HCT116 (cell line): ENCODE measurements around the gene MLPH. TPM values are rescaled to one million over a fixed set of nuclear protein-coding genes. Genes with fewer than 3 reads are reported as not detected.

Source experiments
- ATAC-seq: fragments of 200-7000 bp; cut with Tn5 transposase; 2 replicates; pipeline ENCODE4 v1.9.1; 2020; ENCODE audit warnings: mild to moderate bottlenecking, moderate library complexity
- BruUV-seq: library from RNA; stranded (reverse); fragments of 400-500 nt; replicated peaks from 2 replicates; lab custom pipeline; 2021; lab: Mats Ljungman, UMichigan
- CTCF ChIA-PET: fragments of 300-600 bp; sonication (Branson Sonifier 250); formaldehyde crosslinking; loops from one replicate; lab custom pipeline; 2021; ENCODE audit warnings: antibody characterized with exemption; lab: Charles Lee
- POLR2A ChIA-PET: fragments of 300-600, 350-600 bp; sonication (Branson Sonifier 250); formaldehyde crosslinking; loops from one replicate; lab custom pipeline; 2021; ENCODE audit warnings: antibody characterized with exemption; lab: Charles Lee
- RAD21 ChIA-PET, 2 experiments: fragments of 300-600 bp; sonication (Branson Sonifier 250); formaldehyde crosslinking; loops; one replicate each; lab custom pipeline; 2023; ENCODE audit warnings: low total read pairs in 2 of 2; ENCODE audit not compliant: uncharacterized antibody in 2 of 2, unreplicated experiment in 2 of 2, low non-redundant PET in 1 of 2; lab: Charles Lee
- DNase-seq: peaks from one replicate; pipeline ENCODE4 v3.0.0-alpha.2; 2010; ENCODE audit warnings: low read depth, low spot score
- H2AFZ ChIP-seq: fragments of 200-600 bp; shearing (Covaris generic), sonication (generic); 2 replicates; pipeline ENCODE4 v1.6.1; 2017; ENCODE audit warnings: low read depth, mixed run types, mixed read lengths, antibody characterized with exemption, low read length; ENCODE audit not compliant: poor library complexity, severe bottlenecking
- H3K27ac ChIP-seq: 2 replicates; pipeline ENCODE4 v1.5.1; 2012; ENCODE audit warnings: low read depth, low read length
- H3K27me3 ChIP-seq: fragments of 200-600 bp; sonication (generic); 2 replicates; pipeline ENCODE4 v1.6.1; 2016; ENCODE audit warnings: mixed run types, low read length, mixed read lengths; ENCODE audit not compliant: insufficient read depth
- H3K36me3 ChIP-seq, 2 experiments: fragments of 200-500 bp in 1 of 2; fragments of 200-600 bp in 1 of 2; sonication (Bioruptor generic) in 1 of 2; sonication (generic) in 1 of 2; 2 replicates each; pipeline versions ENCODE4 v1.5.1 to v1.6.1; 2014 to 2016; ENCODE audit warnings: low read length in 2 of 2, inconsistent platforms in 1 of 2, mixed read lengths in 1 of 2, mixed run types in 1 of 2; ENCODE audit not compliant: insufficient read depth in 2 of 2, control insufficient read depth in 1 of 2
- H3K4me1 ChIP-seq, 2 experiments: fragments of 200-600 bp in 1 of 2; sonication (generic) in 1 of 2; 2 replicates each; pipeline versions ENCODE4 v1.5.1 to v1.6.1; 2012 to 2017; ENCODE audit warnings: low read length in 2 of 2, inconsistent platforms in 1 of 2, mild to moderate bottlenecking in 1 of 2, mixed read lengths in 1 of 2, mixed run types in 1 of 2, moderate library complexity in 1 of 2; ENCODE audit not compliant: insufficient read depth in 2 of 2, control insufficient read depth in 1 of 2
- H3K4me2 ChIP-seq: fragments of 200-600 bp; sonication (generic); 2 replicates; pipeline ENCODE4 v1.6.1; 2017; ENCODE audit warnings: mixed run types, low read length, mixed read lengths
- H3K4me3 ChIP-seq, 2 experiments: fragments of 200-600 bp in 1 of 2; sonication (generic) in 1 of 2; replicated peaks in 1 of 2; 2 replicates each; pipeline ENCODE4 v1.5.1; 2011 to 2016; ENCODE audit warnings: low read length in 2 of 2, control low read depth in 1 of 2, low read depth in 1 of 2, mild to moderate bottlenecking in 1 of 2, mixed read lengths in 1 of 2, mixed run types in 1 of 2
- H3K79me2 ChIP-seq: fragments of 200-600 bp; sonication (generic); 2 replicates; pipeline ENCODE4 v1.6.1; 2017; ENCODE audit warnings: mild to moderate bottlenecking, mixed run types, low read length, moderate library complexity, mixed read lengths; ENCODE audit not compliant: insufficient read depth
- H3K9ac ChIP-seq: fragments of 200-600 bp; sonication (generic); 2 replicates; pipeline ENCODE4 v1.6.1; 2016; ENCODE audit warnings: low read length, mixed read lengths
- H3K9me2 ChIP-seq: fragments of 200-600 bp; sonication (generic), shearing (Covaris generic); 2 replicates; pipeline ENCODE4 v1.6.1; 2017; ENCODE audit warnings: mixed run types, mild to moderate bottlenecking, moderate library complexity; ENCODE audit not compliant: insufficient read depth
- H3K9me3 ChIP-seq, 2 experiments: fragments of 200-500 bp in 1 of 2; fragments of 200-600 bp in 1 of 2; sonication (Bioruptor generic) in 1 of 2; sonication (generic) in 1 of 2; 2 replicates each; pipeline ENCODE4 v1.6.1; 2014 to 2017; ENCODE audit warnings: low read length in 2 of 2, mixed read lengths in 2 of 2, inconsistent platforms in 1 of 2, low read depth in 1 of 2, mild to moderate bottlenecking in 1 of 2, mixed run types in 1 of 2, moderate library complexity in 1 of 2; ENCODE audit not compliant: control insufficient read depth in 1 of 2, insufficient read depth in 1 of 2
- H4K20me1 ChIP-seq: fragments of 200-600 bp; sonication (generic), shearing (Covaris generic); 2 replicates; pipeline ENCODE4 v1.6.1; 2017; ENCODE audit warnings: mixed run types, mild to moderate bottlenecking, moderate library complexity; ENCODE audit not compliant: insufficient read depth
- ATF3 ChIP-seq: IDR thresholded peaks from 2 replicates; pipeline ENCODE4 v1.6.1; 2012
- CBX3 ChIP-seq: IDR thresholded peaks from 2 replicates; pipeline ENCODE4 v1.6.1; 2012; ENCODE audit warnings: low read depth
- CEBPB ChIP-seq: IDR thresholded peaks from 2 replicates; pipeline ENCODE4 v1.6.1; 2012; ENCODE audit warnings: low read depth
- ELF1 ChIP-seq: IDR thresholded peaks from 2 replicates; pipeline ENCODE4 v1.6.1; 2012; ENCODE audit warnings: low read depth, borderline replicate concordance
- EZH2phosphoT487 ChIP-seq: fragments of 200-600 bp; IDR thresholded peaks from 2 replicates; pipeline ENCODE4 v1.6.1; 2018; ENCODE audit warnings: antibody characterized with exemption, borderline replicate concordance
- FOSL1 ChIP-seq: IDR thresholded peaks from 2 replicates; pipeline ENCODE4 v1.6.1; 2012; ENCODE audit warnings: low read depth
- JUND ChIP-seq: IDR thresholded peaks from 2 replicates; pipeline ENCODE4 v1.6.1; 2012
- POLR2A ChIP-seq: IDR thresholded peaks from 2 replicates; pipeline ENCODE4 v1.7.0; 2011; ENCODE audit warnings: borderline replicate concordance; ENCODE audit not compliant: insufficient read depth, insufficient read length; ENCODE audit errors: extremely low read depth
- POLR2AphosphoS5 ChIP-seq: IDR thresholded peaks from 2 replicates; pipeline ENCODE4 v1.6.1; 2011; ENCODE audit warnings: mild to moderate bottlenecking, low read depth, low read length, moderate library complexity
- SIN3A ChIP-seq: IDR thresholded peaks from 2 replicates; pipeline ENCODE4 v1.6.1; 2012; ENCODE audit warnings: low read depth
- TCF7L2 ChIP-seq: IDR thresholded peaks from 2 replicates; pipeline ENCODE4 v1.7.0; 2011; ENCODE audit warnings: borderline replicate concordance, inconsistent platforms; ENCODE audit not compliant: insufficient read depth, insufficient read length; ENCODE audit errors: extremely low read depth
- YY1 ChIP-seq: IDR thresholded peaks from 2 replicates; pipeline ENCODE4 v1.6.1; 2011; ENCODE audit warnings: low read length, low read depth, moderate library complexity, mild to moderate bottlenecking; ENCODE audit not compliant: insufficient replicate concordance; ENCODE audit errors: extremely low read depth
- ZFX ChIP-seq: fragments of 450-650 bp; IDR thresholded peaks from 2 replicates; pipeline ENCODE4 v1.6.1; 2017
- intact Hi-C: fragments of 100-400 bp; cut with micrococcal nuclease; formaldehyde crosslinking; loops from 2 replicates; pipeline ENCODE4 v1.10.0; 2022
- total RNA-seq: library from RNA; stranded (reverse); gene quantifications from one replicate; pipeline ENCODE4 v1.2.1, GENCODE V29; 2021; ENCODE audit not compliant: unreplicated experiment
- TF ChIP-seq, protein P1 (sequence below), 3 experiments: fragments of 200-600 bp in 1 of 3; sonication (generic) in 1 of 3; IDR thresholded peaks in 2 of 3; conservative IDR thresholded peaks in 1 of 3; 2 replicates each; pipeline ENCODE4 v1.5.1; 2012 to 2017; ENCODE audit warnings: low read depth in 2 of 3, low read length in 2 of 3, antibody characterized with exemption in 1 of 3, borderline replicate concordance in 1 of 3, control low read depth in 1 of 3, mild to moderate bottlenecking in 1 of 3, mixed read lengths in 1 of 3, mixed run types in 1 of 3, moderate library complexity in 1 of 3; ENCODE audit not compliant: insufficient read depth in 1 of 3
- TF ChIP-seq, protein P2 (sequence below): IDR thresholded peaks from 2 replicates; pipeline ENCODE4 v1.6.1; 2012
- TF ChIP-seq, protein P3 (sequence below): IDR thresholded peaks from 2 replicates; pipeline ENCODE4 v1.6.1; 2011; ENCODE audit warnings: mild to moderate bottlenecking, low read length, moderate library complexity; ENCODE audit not compliant: insufficient replicate concordance; ENCODE audit errors: extremely low read depth
- TF ChIP-seq, protein P4 (sequence below): IDR thresholded peaks from 2 replicates; pipeline ENCODE4 v1.6.1; 2012; ENCODE audit warnings: low read depth

Gene MLPH
- total RNA-seq, 1 experiment from 2014 or later = 81.4 TPM

DNA sequence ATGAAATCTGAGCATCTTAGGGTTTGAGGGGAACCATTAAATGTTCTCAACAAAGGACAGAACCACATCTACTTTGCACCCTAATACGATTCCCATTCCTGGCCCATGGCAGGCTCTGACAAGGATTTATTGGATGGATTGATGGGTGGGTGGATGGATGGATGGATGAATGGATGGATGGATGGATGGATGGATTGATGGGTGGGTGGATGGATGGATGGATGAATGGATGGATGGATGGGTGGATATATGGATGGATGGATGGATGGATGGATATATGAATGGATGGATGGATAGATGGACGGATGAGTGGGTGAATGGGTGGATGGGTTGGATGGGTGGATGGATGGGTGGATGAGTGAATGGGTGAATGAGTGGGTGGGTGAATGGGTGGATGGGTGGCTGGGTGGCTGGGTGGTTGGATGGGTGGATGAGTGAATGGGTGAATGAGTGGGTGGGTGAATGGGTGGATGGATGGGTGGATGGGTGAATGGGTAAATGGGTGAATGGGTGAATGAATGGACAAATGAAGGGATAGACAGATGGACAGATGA, 29.6 kb upstream of the MLPH start (continued):
- TF ChIP-seq, protein P1, sequence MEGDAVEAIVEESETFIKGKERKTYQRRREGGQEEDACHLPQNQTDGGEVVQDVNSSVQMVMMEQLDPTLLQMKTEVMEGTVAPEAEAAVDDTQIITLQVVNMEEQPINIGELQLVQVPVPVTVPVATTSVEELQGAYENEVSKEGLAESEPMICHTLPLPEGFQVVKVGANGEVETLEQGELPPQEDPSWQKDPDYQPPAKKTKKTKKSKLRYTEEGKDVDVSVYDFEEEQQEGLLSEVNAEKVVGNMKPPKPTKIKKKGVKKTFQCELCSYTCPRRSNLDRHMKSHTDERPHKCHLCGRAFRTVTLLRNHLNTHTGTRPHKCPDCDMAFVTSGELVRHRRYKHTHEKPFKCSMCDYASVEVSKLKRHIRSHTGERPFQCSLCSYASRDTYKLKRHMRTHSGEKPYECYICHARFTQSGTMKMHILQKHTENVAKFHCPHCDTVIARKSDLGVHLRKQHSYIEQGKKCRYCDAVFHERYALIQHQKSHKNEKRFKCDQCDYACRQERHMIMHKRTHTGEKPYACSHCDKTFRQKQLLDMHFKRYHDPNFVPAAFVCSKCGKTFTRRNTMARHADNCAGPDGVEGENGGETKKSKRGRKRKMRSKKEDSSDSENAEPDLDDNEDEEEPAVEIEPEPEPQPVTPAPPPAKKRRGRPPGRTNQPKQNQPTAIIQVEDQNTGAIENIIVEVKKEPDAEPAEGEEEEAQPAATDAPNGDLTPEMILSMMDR (IDR thresholded peaks at IDR 0.05 in 2 of 3, conservative IDR thresholded peaks at IDR 0.05 in 1 of 3; ENCODE audit: borderline replicate concordance in 1 of 3, insufficient read depth in 1 of 3, low read depth in 2 of 3, low read length in 2 of 3) = no peak
- TF ChIP-seq ELF1 = no peak
- TF ChIP-seq EZH2phosphoT487 = no peak
- TF ChIP-seq, protein P2, sequence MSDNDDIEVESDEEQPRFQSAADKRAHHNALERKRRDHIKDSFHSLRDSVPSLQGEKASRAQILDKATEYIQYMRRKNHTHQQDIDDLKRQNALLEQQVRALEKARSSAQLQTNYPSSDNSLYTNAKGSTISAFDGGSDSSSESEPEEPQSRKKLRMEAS = no peak
- TF ChIP-seq FOSL1 = no peak
- TF ChIP-seq ZFX = no peak
- TF ChIP-seq, protein P3, sequence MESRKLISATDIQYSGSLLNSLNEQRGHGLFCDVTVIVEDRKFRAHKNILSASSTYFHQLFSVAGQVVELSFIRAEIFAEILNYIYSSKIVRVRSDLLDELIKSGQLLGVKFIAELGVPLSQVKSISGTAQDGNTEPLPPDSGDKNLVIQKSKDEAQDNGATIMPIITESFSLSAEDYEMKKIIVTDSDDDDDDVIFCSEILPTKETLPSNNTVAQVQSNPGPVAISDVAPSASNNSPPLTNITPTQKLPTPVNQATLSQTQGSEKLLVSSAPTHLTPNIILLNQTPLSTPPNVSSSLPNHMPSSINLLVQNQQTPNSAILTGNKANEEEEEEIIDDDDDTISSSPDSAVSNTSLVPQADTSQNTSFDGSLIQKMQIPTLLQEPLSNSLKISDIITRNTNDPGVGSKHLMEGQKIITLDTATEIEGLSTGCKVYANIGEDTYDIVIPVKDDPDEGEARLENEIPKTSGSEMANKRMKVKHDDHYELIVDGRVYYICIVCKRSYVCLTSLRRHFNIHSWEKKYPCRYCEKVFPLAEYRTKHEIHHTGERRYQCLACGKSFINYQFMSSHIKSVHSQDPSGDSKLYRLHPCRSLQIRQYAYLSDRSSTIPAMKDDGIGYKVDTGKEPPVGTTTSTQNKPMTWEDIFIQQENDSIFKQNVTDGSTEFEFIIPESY = no peak

GRCh38 chr2:237458519-237458918, 28.5 kb upstream of the MLPH start:
- Histone ChIP-seq H3K27ac (no peak overlapping the region), H3K9me3 (no peaks in the 10 kb centered on the region), H3K9me2 (no peaks in the 10 kb centered on the region), H3K4me2 (no peak overlapping the region), H3K9ac (no peak overlapping the region), H3K79me2 (no peaks in the 10 kb centered on the region), H3K36me3 (no peaks in the 10 kb centered on the region), H3K4me3 (no peak overlapping the region), H3K4me1 (peaks cover 3 to 30% of the 10 kb centered on the region in 2 experiments; a peak in 3 of 4 replicates), H2AFZ (no peak overlapping the region), H3K27me3 (no peaks in the 10 kb centered on the region), H4K20me1 (no peaks in the 10 kb centered on the region)
- intact Hi-C loops = no loop called here
- no TSS peak for BruUV-seq
- DNase-seq (no peak), ATAC-seq (no peak)
- ChIA-PET RAD21 (no interaction called here), POLR2A (interaction anchor here (0.5 kb wide), 1 partner anchor 10 kb away, joined by 5 read pairs; no protein-coding TSS in a partner anchor), CTCF (no interaction called here)
- TF ChIP-seq YY1 (no peak), TCF7L2 (no peak), POLR2AphosphoS5 (no peak), POLR2A (no peak), EZH2phosphoT487 (no peak), CBX3 (no peak), JUND (no peak), ZFX (no peak), CEBPB (no peak), SIN3A (no peak), ATF3 (no peak)
- TF ChIP-seq, protein P4, sequence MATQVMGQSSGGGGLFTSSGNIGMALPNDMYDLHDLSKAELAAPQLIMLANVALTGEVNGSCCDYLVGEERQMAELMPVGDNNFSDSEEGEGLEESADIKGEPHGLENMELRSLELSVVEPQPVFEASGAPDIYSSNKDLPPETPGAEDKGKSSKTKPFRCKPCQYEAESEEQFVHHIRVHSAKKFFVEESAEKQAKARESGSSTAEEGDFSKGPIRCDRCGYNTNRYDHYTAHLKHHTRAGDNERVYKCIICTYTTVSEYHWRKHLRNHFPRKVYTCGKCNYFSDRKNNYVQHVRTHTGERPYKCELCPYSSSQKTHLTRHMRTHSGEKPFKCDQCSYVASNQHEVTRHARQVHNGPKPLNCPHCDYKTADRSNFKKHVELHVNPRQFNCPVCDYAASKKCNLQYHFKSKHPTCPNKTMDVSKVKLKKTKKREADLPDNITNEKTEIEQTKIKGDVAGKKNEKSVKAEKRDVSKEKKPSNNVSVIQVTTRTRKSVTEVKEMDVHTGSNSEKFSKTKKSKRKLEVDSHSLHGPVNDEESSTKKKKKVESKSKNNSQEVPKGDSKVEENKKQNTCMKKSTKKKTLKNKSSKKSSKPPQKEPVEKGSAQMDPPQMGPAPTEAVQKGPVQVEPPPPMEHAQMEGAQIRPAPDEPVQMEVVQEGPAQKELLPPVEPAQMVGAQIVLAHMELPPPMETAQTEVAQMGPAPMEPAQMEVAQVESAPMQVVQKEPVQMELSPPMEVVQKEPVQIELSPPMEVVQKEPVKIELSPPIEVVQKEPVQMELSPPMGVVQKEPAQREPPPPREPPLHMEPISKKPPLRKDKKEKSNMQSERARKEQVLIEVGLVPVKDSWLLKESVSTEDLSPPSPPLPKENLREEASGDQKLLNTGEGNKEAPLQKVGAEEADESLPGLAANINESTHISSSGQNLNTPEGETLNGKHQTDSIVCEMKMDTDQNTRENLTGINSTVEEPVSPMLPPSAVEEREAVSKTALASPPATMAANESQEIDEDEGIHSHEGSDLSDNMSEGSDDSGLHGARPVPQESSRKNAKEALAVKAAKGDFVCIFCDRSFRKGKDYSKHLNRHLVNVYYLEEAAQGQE = no peak
